NCI-H774 (cell line): ENCODE results near the gene EMC1.
"Not testable (repeated sequence)": the region's sequence is repeated elsewhere in the genome, so short reads cannot be mapped to it uniquely, and the experiment has no call there.

Source experiments
- DNase-seq: peaks from one replicate; lab custom pipeline; 2025; lab: John Stamatoyannopoulos, UW

Gene EMC1

DNA sequence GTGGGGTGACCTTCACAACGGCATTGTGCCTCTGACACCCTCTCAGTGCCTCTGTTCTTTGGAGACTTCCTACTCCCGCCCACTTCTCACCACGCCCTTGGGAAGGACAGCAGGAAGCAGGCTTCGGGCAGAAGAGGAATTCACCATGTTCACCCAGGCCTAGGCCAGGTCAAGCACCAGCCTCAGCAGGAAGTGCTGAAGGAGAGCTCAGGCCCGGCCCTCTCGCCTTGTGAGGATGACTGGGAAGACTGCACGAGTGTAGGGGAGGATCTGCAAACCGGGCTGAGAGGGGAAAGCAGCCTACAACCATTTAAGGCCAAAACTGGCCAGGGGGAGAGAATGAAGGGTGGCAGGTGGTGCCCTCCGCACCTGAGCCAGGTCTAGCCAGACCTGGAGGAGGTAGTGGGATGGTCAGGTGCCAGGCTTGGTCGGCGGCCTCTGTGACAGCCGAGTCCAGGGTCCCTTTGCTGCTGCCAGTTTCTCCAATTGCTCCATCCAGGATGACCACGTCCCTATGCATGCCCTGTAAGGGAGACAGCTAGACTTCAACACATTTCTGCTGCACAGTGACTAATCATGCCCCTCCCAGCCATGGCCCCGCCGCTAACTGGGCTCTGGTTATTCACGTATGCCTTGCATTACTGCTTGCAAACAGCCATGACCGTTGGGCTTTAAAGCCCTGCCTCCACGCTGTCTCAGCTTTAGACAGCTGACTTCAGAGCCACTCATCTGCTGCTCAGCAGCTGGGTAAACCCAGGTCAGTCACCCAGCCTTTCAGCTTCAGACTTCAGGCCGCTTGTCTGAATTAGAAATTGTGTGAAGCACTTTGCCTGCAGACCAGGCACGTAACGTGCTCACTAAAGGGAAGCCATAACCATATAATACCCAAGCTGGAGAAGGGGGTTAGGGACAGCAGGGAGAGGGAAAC is 9.2 kb upstream of the EMC1 start:
- peak; percentile 59 for DNase-seq

DNA sequence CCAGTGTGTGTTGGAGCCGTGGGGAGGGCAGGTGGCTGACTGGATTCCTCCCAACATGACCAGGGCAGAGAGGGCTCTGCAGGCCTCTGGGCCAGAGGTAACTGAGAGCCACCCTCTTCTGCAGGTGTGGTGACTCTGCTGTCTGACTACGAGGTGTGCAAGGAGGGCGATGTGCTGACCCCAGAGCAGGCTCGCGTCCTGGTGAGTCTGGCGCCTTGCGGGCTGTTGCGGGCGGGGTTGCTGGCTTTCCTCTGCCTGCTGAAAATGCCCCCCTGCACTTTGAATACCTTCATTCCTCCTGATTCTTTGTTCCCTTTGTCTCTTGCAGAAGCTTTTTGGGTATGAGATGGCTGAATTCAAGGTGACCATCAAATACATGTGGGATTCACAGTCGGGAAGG is 7.0 kb upstream of the EMC1 start:
- no peak for DNase-seq

DNA sequence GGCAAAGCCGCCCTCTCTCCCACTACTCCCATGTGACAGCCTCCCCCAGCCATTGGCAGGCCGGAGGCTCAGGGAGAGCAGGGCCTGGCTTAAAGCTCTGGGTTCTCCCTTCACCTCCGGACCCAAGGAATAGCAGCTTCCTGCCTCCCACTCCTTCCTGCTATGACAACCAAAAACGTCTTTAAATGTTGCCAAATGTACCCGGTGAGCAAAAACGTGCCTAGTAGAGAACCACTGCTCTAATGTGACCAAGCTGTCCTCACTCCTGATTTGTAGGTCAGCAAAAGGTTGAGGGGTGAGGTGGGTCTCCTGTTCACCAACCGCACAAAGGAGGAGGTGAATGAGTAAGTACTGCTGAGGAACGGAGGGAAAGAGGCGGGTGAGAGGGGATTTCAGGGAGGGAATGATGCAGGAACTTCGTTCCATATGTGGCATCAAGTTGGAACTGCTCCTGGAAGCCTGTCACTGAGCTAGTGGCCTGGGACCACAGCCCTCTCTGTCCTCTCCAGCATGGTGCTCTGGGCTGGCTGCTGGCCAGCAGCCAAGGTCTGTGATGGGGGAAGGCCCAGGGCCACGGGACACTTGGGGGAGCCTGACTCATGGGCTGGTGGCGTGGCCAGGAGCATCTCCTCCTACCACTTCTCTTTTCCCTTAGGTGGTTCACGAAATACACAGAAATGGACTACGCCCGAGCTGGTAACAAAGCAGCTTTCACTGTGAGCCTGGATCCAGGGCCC is 6.0 kb upstream of the EMC1 start:
- no peak for DNase-seq

DNA sequence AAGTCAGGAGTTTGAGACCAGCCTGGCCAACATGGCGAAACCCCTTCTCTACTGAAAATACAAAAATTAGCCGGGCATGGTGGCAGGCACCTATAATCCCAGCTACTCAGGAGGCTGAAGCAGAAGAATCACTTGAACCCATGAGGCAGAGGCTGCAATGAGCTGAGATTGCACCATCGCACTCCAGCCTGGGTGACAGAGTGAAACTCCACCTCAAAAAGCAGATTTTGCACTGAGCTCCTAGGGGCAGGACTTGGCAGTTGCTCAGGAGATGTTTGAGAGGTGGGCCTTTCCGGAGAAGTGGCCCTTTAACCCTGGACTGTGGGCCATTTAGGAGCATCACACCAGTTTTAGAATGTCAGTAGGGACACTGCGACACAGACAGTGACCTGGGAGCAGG is 5.0 kb upstream of the EMC1 start:
- DNase-seq = not testable (repeated sequence)

DNA sequence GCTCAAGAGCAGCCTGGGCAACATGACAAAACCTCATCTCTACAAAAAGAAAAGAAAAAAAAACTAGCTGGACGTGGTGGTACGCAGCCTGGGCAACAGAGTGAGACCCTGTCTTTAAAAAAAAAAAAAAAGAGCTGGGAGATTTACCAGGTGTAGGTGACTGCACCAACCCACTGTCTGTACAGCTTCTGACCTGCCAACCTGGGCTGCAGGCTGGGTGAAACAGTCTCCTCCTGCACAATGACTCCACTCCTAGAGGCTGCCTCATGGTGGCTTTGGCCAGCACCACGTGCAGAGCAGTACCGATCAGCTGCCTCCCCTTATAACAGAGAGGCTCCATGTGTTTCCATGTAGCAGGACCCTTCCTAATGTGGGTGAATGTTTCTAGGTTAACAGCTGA is 4.0 kb upstream of the EMC1 start:
- DNase-seq = no peak

DNA sequence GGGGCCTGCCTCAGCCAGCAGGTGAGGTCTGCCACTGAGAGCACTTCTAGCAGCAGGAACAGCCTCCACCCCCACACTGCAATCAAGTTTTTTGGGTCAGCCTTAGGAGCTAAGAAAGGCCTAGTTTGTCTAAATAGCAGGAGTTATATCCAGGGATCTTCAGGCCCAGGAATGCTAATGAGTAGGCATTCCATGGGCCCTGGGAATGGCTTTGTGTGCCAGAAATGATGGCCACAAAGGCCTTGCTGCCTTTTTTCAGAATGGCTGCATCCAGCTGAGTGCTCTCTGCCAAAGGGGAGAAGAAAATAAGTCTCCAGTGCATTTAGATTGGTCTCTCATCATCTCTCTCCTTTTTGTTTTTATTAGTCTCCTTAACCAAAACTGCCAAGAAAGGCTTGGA is 3.1 kb upstream of the EMC1 start:
- no peak for DNase-seq

DNA sequence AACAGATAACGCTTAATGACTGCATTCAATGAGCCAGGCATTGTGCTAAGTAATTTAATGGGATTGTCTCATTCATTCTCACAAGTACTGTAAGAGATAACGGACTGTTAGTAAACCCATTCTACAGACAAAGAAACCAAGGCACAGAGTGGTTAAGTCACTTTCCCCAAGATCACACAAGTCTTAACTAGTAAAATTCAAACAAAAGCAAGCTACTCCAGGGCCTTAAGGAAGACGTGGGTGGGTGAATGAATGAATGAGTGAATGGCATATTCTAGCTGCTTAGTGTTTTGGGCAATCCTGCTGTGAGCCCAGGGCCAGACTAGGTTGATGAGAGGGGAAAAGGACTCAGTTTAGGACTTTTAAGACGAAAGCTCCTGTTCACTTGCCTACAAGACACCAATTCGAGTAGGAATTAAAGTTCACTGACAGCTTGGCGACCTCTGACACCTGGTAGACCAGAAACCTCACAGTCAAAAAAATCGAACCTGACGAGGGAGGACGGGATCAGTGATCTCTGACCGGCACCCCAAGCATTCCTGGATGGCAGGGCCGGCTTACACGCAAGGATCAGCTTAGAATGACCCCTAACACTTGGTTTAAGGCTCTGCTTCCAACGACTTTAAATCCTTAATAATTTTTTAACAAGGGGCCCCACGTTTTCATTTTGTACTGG is 557 bp downstream of the EMC1 start:
- no peak for DNase-seq

DNA sequence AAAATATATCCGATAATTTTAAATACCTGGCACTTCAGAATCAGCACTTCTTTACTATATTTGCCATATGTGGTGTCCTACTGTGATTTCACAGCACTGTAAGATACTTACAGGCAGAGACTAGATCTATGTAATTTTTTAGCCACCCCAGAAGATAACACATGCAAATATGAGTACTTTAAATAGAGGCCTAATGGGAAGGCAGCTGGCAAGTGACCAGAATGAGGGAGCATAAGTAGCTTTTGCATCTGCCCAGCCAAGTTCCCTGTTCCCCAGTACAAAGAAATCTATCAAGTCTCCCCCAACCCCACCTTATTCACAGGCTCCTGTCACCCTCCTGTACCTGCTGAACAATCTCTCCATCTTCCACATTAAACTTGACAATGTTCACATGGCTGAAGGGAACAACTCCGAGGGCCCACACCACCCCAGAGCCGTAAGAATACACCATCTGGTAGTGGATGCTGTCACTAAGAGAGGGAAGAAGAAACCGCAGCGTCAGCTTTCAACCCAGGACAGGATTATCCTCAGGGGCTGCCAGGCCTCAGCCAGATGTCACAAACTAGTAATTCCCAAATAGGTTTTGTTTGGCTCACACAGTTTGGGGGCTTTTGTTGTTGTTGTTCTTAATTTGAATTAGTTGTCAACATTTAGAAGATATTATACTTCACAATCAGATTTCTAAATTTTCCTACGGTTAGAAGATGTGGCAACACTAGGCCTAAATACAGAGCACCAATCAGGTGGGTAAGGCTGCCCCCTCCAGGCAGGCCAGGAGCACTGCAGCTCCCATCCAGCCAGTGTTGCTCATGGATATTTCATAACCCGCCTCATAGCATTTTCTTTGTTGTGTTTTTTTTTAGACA is 10.4 kb downstream of the EMC1 start:
- no peak for DNase-seq

DNA sequence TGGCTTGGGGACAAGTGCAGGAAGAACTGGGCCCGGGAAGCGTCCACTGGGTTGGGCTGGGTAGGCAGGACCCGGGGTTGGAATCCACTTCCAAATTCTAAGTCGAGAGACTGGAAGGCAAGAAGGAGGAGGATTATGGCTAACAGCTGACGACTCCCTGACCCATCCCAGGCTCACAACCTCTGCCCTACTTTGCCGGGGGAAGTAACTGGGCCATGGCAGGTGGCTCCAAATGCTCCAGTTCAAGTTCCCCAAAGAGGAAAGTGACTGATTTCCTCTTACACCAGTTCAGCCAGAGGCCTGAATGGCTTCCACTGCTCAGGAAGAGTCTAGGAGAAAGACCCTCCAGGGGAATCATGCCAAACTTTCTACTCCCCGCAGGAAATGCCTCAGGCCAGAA is 11.4 kb downstream of the EMC1 start:
- no peak for DNase-seq

DNA sequence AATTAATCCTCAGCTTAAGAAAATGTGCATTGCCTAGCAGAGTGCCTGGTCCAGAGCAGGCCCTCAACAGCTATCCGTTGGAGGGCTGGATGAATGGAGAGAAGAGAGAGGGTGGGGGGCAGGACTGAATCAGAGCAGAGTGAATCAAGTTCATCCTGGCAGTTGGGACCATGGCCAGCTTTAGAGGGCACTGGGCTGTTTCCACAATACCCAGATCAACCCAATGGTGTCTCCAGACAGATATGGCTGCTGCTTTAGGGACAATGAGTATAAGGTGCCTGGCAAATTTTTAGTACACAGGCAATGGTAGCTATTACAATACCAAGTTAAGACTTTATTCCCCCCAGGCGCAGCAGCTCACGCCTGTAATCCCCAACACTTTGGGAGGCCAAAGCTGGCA is 17.1 kb downstream of the EMC1 start:
- DNase-seq = no peak

DNA sequence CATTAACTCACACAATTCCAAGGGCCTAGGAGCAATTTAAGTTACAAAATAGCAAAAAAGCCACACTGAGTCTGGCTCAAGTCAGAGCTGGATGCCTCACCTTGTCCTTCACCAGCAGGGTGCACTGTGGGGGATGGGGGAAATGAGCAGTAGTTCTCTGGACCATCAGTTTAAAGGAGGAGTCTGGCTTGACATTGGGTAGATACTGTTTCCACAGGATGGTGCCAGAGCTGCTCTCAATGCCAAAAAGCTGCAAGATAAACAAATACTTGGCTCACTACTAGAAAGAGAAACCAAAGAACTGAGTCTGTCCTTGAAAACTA is 18.8 kb downstream of the EMC1 start:
- DNase-seq = no peak

DNA sequence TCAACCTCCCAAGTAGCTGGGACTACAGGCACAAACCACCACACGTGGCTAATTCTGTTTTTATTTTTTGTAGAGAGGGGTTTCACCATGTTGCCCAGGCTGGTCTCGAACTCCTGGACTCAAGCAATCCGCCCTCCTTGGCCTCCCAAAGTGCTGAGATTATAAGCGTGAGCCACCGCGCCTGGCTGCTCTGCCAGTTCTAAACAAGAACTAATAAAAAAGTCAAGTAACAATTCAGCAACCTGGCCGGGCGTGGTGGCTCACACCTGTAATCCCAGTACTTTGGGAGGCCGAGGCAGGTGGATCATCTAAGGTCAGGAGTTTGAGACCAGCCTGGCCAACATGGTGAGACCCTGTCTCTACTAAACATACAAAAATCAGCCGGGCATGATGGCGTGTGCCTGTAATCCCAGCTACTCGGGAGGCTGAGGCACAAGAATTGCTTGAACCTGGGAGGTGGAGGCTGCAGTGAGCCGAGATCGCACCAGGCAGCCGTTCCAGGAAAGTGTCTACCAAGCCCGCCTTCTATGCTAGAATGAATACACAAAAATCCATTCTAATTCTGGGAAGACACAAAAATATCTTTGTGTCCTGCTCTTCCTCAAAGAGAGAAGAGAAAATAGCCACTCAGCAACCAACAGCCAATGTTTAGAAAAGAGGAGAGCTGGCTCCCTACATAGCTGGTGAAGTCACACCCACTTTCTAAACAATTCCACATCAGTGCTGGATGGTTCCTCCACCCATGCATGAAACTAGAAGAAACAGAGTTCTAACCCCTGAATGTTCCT is 19.4 kb downstream of the EMC1 start:
- DNase-seq = not testable (repeated sequence)

DNA sequence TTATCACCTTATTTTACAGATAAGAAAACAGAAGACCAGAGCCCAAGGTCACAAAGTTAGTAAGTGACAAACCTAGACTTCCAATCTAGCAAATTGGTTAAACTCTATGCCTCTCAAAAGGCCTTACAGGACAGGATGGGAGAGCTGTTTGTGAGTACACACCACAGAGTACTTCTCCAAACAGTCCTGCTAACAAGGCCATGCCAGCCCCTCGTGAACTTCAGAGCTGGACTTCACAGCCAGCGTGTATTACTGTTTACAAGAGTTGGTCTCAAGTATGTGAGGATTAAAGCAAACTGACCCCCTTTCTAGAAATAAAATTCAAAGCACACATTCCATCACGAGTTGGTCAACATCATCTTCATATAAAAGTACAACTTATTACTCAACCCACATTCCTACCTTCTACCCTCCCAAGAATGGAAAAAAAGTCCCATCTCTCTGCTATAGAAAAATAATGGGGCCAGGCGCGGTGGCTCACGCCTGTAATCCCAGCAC is 21.4 kb downstream of the EMC1 start:
- no peak for DNase-seq

DNA sequence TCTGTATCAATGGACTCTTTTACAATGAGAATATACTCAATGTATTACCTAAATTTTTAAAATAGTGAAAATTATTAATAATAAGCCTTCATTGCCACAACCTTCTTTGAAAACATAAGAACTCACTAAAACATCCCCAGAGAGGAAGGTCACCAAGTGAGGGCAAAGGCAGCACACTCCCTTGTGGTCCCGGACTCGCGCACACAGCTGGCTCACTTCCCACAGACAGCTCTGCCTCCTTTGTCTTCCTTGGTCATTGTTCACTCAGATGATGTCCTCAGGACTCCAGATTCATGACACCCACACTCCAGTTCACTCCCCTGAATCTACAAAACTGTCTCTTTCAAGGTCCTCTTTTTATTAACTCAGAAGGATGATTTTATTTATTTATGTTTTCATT is 22.1 kb downstream of the EMC1 start:
- DNase-seq = no peak

DNA sequence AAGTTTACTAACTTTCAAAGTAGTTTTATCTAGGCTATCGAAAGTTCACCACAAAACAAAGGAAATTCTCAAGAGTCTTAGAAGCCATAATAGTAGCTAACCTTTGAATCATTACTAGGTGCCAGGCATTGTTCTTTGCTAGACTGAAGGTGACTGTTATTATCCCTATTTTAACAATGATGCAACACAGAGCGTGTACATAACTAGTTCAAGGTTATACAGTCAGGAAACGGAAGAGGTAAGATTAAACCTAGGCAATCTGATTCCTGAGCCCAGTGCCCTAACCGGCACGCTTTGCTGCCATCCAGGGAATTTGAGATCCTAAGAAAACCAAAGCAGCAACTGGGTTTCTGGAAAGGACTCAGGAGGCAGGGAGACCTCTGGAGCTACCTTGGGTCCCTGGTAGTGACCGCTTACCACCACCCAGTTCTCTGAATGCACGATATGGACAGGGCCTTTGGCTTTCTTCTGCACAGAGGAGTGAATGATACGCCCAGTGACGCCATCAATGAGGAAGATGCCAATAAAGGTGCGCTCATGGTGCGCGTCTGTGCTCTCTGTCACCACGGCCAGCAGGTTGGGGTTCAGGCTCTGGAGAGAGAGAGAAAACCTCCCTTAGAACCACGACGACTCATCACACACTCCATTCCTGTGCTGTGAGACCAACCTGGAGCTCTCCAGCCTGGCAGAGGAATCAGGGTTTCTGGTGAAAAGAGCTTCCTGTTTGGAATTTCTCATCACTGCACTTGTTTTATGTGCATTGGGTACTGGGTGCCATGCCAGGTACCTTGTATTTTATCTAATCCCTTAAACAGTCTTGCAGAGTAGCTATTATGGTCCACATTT is 28.1 kb downstream of the EMC1 start:
- no peak for DNase-seq

DNA sequence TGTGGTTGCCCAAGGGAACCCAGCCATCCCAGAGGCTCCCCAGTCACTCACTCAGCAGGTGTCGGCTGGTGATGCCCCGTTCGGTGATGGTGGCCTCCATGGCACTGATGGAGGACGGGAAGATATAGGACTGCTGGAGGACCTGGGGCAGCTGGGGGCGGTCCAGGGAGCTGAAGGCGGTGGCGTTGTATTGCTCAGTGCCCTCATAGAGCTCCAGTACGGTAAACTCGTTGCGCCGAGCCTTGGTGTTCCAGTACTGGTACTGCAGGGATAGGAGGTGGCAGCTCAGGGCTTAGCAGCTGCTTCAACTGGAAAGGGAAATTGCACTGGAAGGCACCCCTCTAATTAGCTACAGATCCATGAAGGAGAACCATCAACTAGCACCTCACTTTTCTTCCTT is 28.8 kb downstream of the EMC1 start:
- no peak for DNase-seq

DNA sequence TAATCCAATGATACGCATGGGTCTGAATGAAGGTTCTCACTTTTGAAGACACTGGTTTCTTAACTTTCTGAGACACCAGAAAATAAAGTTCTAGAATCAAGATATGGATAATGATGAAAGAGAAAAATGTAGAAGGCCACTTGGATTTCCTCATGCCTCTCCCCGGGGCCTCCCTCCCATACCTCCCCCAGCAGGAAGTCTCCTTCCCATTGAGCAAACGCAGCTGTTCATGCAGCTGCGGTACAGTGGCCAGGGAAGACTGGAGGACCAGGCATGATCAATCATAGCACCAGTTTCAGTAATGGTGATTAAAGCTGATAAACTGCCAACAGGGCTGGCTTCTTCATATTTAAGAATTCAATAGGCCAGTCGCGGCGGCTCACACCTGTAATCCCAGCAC is 30.3 kb downstream of the EMC1 start:
- DNase-seq = no peak

DNA sequence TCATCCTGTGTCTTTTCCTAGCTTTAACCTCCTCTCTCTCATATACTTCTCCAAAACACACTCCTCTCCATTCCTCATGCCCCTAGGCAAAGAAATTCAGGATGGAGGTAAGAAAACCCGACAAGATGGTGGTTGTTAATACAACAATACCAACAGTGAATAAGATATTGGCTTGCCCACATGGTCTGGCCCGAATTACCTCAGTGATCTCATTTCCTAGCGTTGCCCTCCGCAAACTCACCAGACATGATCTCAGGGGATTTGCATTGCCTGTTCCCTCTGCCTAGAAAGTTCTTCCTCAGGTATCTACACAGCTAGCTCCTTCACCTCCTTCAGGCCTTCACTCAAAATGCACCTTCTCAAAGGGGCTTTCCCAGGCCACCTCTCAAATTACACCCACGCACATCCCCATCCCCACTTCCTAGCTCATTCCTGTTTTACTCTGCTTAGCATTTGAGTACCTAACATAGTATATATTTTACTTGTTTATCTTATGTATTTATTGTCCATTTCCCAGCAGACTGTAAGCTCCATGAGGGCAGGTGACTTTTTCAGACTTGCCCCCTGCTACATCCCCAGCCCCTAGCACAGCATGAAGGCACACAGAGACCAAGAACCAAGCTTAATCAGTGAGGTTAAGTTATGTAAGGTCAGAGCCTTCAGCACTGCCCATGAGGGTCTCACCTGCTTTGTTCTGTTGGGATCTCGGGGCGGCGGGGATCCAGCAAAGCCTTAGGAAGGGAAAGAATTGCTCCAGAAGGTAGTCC is 31.1 kb downstream of the EMC1 start:
- DNase-seq = no peak

DNA sequence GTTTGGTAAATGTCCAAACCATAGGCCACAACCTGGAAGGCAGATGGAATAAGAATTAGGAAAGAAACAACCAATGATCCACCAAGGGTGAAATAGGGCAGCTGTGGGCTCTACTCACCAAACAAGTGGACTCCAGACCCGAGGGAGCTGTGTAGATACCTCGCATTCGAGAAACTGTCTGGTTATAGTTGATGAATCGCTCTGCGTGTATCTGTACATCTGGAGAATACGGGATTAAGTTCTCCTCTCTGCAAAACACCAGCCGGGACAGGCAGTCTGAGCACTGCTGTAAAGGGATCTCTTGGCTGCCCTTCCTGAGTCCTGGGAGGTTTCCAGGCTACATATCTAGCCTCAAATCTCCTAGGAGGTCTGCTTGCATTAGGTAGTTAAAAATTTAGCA is 31.9 kb downstream of the EMC1 start:
- DNase-seq = no peak
